ENCODE results near the gene IGFL1. TPM values are rescaled to one million over a fixed set of nuclear protein-coding genes. Genes with fewer than 3 reads are reported as not detected.
A peak's percentile ranks its signal among the peaks of the same experiment; 100 is the strongest.

Gene IGFL1
- total RNA-seq, 1 donor from 2014 or later = not detected

- Histone ChIP-seq H3K4me3 (no peak overlapping the region), H3K9me3 (no peaks in the 10 kb centered on the region), H3K27me3 (peaks cover 8% of the 10 kb centered on the region), H3K4me1 (no peaks in the 10 kb centered on the region), H3K27ac (no peak overlapping the region), H3K36me3 (no peaks in the 10 kb centered on the region)
- no peak for ATAC-seq
- no peak for DNase-seq
- intact Hi-C loops (cut with DNase I) = no loop called here
- no peak for TF ChIP-seq CTCF (IDR thresholded peaks at IDR 0.05)
Measured at GRCh38 chr19:46224773-46225172, 4.8 kb upstream of the IGFL1 start.

DNA sequence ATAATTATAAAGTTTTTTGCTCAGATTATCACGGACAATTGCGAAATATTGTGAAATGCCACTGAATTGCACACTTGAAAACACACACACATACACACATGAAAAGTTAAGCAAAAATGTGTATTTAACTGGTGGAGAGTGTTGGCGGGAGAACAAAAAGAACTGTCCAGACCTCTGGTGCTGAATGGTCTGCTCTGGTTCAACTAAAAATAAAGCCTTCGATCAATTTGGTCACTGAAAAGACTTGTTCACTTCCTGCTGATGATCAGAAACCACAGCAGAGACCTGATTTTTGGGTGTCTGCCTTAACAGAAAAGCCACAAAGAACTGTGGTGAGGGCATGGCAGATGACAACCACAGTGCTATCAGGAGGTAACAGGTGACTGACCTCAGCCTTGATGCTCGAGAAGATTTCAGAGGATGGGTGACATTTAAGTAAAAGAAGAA is 4.0 kb upstream of the IGFL1 start:
- H3K9me3 ChIP-seq = no peaks in the 10 kb centered on the region
- no peak overlapping the region for H3K27ac ChIP-seq
- no peak for ATAC-seq
- no peaks in the 10 kb centered on the region for H3K36me3 ChIP-seq
- TF ChIP-seq CTCF (IDR thresholded peaks at IDR 0.05) = no peak
- no peak overlapping the region for H3K4me3 ChIP-seq
- peaks cover 8% of the 10 kb centered on the region for H3K27me3 ChIP-seq
- intact Hi-C loops (cut with DNase I) = no loop called here
- H3K4me1 ChIP-seq = no peaks in the 10 kb centered on the region
- DNase-seq = no peak

GRCh38 chr19:46226438-46226973 is 3.0 kb upstream of the IGFL1 start:
- ATAC-seq (no peak), DNase-seq (no peak)
- Histone ChIP-seq H3K36me3 (no peaks in the 10 kb centered on the region), H3K4me1 (no peaks in the 10 kb centered on the region), H3K4me3 (no peak overlapping the region), H3K9me3 (no peaks in the 10 kb centered on the region), H3K27ac (no peak overlapping the region), H3K27me3 (peaks cover 8% of the 10 kb centered on the region)
- no peak for TF ChIP-seq CTCF (IDR thresholded peaks at IDR 0.05)
- intact Hi-C loops (cut with DNase I) = no loop called here

DNA sequence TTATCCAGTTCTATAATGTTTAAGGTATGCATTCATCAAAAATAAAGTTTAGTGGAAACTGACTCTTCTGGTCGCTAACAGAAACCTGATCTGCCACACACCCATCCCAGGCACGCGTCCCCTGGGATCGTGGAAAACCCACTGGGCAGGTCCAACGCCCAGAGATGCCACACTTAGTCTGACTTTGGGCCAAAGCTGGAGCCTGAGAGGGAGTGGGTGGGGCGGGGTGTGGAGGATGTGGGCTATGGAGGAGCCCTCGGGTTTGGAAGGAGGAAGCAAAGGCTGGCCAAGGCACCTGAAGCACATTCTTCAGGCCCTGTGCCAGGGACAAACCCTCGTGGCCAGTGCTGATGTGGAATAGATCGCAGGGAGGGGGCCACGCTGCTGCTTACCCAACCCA is 2.5 kb downstream of the IGFL1 start:
- Histone ChIP-seq H3K4me1 (no peaks in the 10 kb centered on the region), H3K27ac (no peak overlapping the region), H3K4me3 (no peak overlapping the region), H3K27me3 (peaks cover 6% of the 10 kb centered on the region), H3K36me3 (no peaks in the 10 kb centered on the region), H3K9me3 (no peaks in the 10 kb centered on the region)
- ATAC-seq = peak; percentile 81
- intact Hi-C loops (cut with DNase I) = no loop called here
- DNase-seq = peak; percentile 78
- TF ChIP-seq CTCF (IDR thresholded peaks at IDR 0.05) = no peak

DNA sequence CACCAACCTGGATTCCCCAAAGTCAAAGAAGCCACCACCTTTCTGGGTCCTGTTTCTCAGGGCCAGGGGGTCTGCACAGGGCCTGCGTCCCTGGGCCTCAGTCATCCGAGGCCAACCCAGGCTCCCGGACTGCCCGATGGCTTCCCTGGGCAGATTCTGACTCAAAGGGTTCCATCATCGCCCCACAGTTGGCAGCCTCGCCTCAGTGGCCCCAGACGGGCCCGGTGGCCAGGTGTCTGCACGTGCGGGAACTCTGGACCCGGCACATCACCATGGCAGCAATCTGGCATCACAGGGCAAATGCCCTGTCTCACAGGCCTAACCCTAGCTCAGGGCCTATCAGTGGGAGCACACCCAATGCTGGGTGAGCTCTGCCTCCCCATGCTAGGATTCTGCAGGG is 2.9 kb downstream of the IGFL1 start:
- H3K4me3 ChIP-seq = no peak overlapping the region
- DNase-seq (no peak), ATAC-seq (no peak)
- H3K4me1 ChIP-seq = no peaks in the 10 kb centered on the region
- H3K27me3 ChIP-seq = peaks cover 2% of the 10 kb centered on the region
- no peaks in the 10 kb centered on the region for H3K9me3 ChIP-seq
- no peaks in the 10 kb centered on the region for H3K36me3 ChIP-seq
- intact Hi-C loops (cut with DNase I) = no loop called here
- no peak overlapping the region for H3K27ac ChIP-seq
- TF ChIP-seq CTCF (IDR thresholded peaks at IDR 0.05) = no peak
